ENCODE data around the gene INHBC. TPM values are rescaled to one million over a fixed set of nuclear protein-coding genes. Genes with fewer than 3 reads are reported as not detected.
"Not testable (repeated sequence)": the region's sequence is repeated elsewhere in the genome, so short reads cannot be mapped to it uniquely, and the experiment has no call there.

The INHBC gene
- total RNA-seq, 3 donors from 2014 or later, result not detected

GRCh38 chr12:57390174-57390573, 44.4 kb upstream of the INHBC start:
- no peak overlapping the region for H3K27ac ChIP-seq
- intact Hi-C loops (cut with DNase I; ENCODE audit: low total_unique reads), result loop anchor here (2.0 kb wide), 1 partner anchor 25 kb away; no protein-coding TSS in a partner anchor
- H3K4me3 ChIP-seq, result no peak overlapping the region
- no peaks in the 10 kb centered on the region for H3K4me1 ChIP-seq
- no peaks in the 10 kb centered on the region for H3K27me3 ChIP-seq
- no peaks in the 10 kb centered on the region for H3K9me3 ChIP-seq
- no peak for TF ChIP-seq POLR2A (IDR thresholded peaks at IDR 0.05)
- TF ChIP-seq CTCF (IDR thresholded peaks at IDR 0.05), result no peak
- no peak for TF ChIP-seq POLR2AphosphoS5 (IDR thresholded peaks at IDR 0.05)
- H3K36me3 ChIP-seq, result no peaks in the 10 kb centered on the region
- no peak for DNase-seq (ENCODE audit: low spot score in 2 of 2)

DNA sequence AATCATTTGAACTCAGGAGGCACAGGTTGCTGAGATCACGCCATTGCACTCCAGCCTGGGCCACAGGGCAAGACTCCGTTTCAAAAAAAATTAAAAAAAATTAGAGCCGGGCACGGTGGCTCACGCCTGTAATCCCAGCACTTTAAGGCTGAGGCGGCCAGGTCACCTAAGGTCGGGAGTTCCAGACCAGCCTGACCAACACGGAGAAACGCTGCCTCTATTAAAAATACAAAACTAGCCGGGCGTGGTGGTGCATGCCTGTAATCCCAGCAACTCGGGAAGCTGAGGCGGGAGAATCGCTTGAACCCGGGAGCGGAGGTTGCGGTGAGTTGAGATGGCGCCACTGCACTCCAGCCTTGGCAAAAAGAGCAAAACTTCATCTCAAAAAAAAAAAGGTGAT, 39.5 kb upstream of the INHBC start:
- Histone ChIP-seq H3K9me3 (no peaks in the 10 kb centered on the region), H3K27ac (no peak overlapping the region), H3K27me3 (no peaks in the 10 kb centered on the region), H3K36me3 (no peaks in the 10 kb centered on the region), H3K4me1 (no peaks in the 10 kb centered on the region), H3K4me3 (no peak overlapping the region)
- no peak for TF ChIP-seq CTCF (IDR thresholded peaks at IDR 0.05)
- intact Hi-C loops (cut with DNase I; ENCODE audit: low total_unique reads), result no loop called here
- DNase-seq (ENCODE audit: low spot score in 2 of 2), result no peak

- no peaks in the 10 kb centered on the region for H3K4me1 ChIP-seq
- no peak for TF ChIP-seq POLR2A (IDR thresholded peaks at IDR 0.05)
- TF ChIP-seq POLR2AphosphoS5 (IDR thresholded peaks at IDR 0.05), result no peak
- intact Hi-C loops (cut with DNase I; ENCODE audit: low total_unique reads), result no loop called here
- no peaks in the 10 kb centered on the region for H3K27me3 ChIP-seq
- H3K36me3 ChIP-seq, result no peaks in the 10 kb centered on the region
- no peak overlapping the region for H3K4me3 ChIP-seq
- DNase-seq (ENCODE audit: low spot score in 2 of 2), result no peak
- no peak overlapping the region for H3K27ac ChIP-seq
- H3K9me3 ChIP-seq, result no peaks in the 10 kb centered on the region
Observed at GRCh38 chr12:57397441-57397840, 37.1 kb upstream of the INHBC start.

- DNase-seq (ENCODE audit: low spot score in 2 of 2); H3K9me3 ChIP-seq; H3K27ac ChIP-seq; H3K4me1 ChIP-seq; H3K36me3 ChIP-seq; intact Hi-C loops (cut with DNase I; ENCODE audit: low total_unique reads); H3K4me3 ChIP-seq; H3K27me3 ChIP-seq: not testable (repeated sequence)
Observed at GRCh38 chr12:57399718-57400463, 34.7 kb upstream of the INHBC start.

GRCh38 chr12:57401165-57401564, 33.4 kb upstream of the INHBC start:
- Histone ChIP-seq H3K4me1 (no peaks in the 10 kb centered on the region), H3K27ac (no peak overlapping the region), H3K36me3 (no peaks in the 10 kb centered on the region), H3K9me3 (no peaks in the 10 kb centered on the region), H3K4me3 (no peak overlapping the region), H3K27me3 (no peaks in the 10 kb centered on the region)
- TF ChIP-seq POLR2A (IDR thresholded peaks at IDR 0.05), result no peak
- TF ChIP-seq CTCF (IDR thresholded peaks at IDR 0.05), result no peak
- no peak for TF ChIP-seq POLR2AphosphoS5 (IDR thresholded peaks at IDR 0.05)
- DNase-seq (ENCODE audit: low spot score in 2 of 2), result no peak
- intact Hi-C loops (cut with DNase I; ENCODE audit: low total_unique reads), result no loop called here

GRCh38 chr12:57402156-57402555, 32.4 kb upstream of the INHBC start:
- H3K27ac ChIP-seq; H3K4me3 ChIP-seq; H3K4me1 ChIP-seq; H3K9me3 ChIP-seq; H3K36me3 ChIP-seq; DNase-seq (ENCODE audit: low spot score in 2 of 2); intact Hi-C loops (cut with DNase I; ENCODE audit: low total_unique reads); H3K27me3 ChIP-seq: not testable (repeated sequence)

Measured in breast epithelium (tissue), 4 donors.